HG03342 (cell line): ENCODE measurements around the gene TCF4.

Experiments
- ATAC-seq: cut with Tn5 transposase; IDR thresholded peaks from one replicate; pipeline ENCODE4 v1.9.1; 2021; ENCODE audit warnings: mild to moderate bottlenecking, moderate library complexity; ENCODE audit not compliant: unreplicated experiment

Gene TCF4

GRCh38 chr18:55447672-55448018, 140.3 kb downstream of the TCF4 start:
- no peak for ATAC-seq

GRCh38 chr18:55446996-55447671, 140.9 kb downstream of the TCF4 start:
- ATAC-seq = no peak

GRCh38 chr18:55444536-55444935, 143.5 kb downstream of the TCF4 start:
- ATAC-seq = no peak

GRCh38 chr18:55443776-55444175, 144.2 kb downstream of the TCF4 start:
- no peak for ATAC-seq

GRCh38 chr18:55442561-55442960, 145.4 kb downstream of the TCF4 start:
- ATAC-seq = no peak

GRCh38 chr18:55440988-55441387, 147.0 kb downstream of the TCF4 start:
- no peak for ATAC-seq

- ATAC-seq = no peak
Observed at GRCh38 chr18:55439056-55439455, 148.9 kb downstream of the TCF4 start.

GRCh38 chr18:55435592-55435991, 152.4 kb downstream of the TCF4 start:
- no peak for ATAC-seq

GRCh38 chr18:55433648-55434047, 154.3 kb downstream of the TCF4 start:
- ATAC-seq = no peak

- no peak for ATAC-seq
Observed at GRCh38 chr18:55433140-55433539, 154.9 kb downstream of the TCF4 start.

GRCh38 chr18:55432307-55433040, 155.5 kb downstream of the TCF4 start:
- no peak for ATAC-seq

- no peak for ATAC-seq
Observed at GRCh38 chr18:55430026-55430425, 158.0 kb downstream of the TCF4 start.

- no peak for ATAC-seq
Observed at GRCh38 chr18:55427951-55428350, 160.0 kb downstream of the TCF4 start.

GRCh38 chr18:55425698-55426097, 162.3 kb downstream of the TCF4 start:
- ATAC-seq = no peak

GRCh38 chr18:55422456-55423180, 165.4 kb downstream of the TCF4 start:
- no peak for ATAC-seq

- ATAC-seq = no peak
Observed at GRCh38 chr18:55421615-55422419, 166.2 kb downstream of the TCF4 start.

- ATAC-seq = no peak
Observed at GRCh38 chr18:55421308-55421614, 166.7 kb downstream of the TCF4 start.

GRCh38 chr18:55420665-55421307, 167.2 kb downstream of the TCF4 start:
- ATAC-seq = peak; percentile 73

GRCh38 chr18:55419947-55420664, 167.9 kb downstream of the TCF4 start:
- ATAC-seq = peak; percentile 9
